GM19238 (cell line): ENCODE results near the gene LRP1.

Experiments used
- DNase-seq: peaks from one replicate; pipeline ENCODE4 v3.0.0; 2011; ENCODE audit warnings: low spot score; ENCODE audit not compliant: insufficient read length

Gene LRP1

DNA sequence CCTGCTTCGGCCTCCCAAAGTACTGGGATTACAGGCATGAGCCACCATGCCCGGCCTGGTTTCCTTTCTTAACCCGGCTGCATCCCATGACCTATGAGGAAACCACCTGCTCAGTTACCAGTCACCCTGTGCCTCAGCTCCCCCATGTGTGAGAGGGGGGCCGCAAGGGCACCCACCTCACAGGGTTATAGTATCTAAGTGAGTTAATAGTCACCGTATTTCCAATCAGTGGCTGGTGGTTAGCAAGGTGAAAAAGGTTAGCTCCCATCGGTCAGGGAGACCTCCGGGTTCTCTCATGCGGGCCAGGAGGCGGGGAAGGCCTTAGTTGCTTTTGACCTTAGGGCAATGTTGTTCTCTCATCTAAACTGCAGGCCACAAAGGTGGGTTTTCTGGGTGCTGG, 6.7 kb downstream of the LRP1 start:
- DNase-seq, result no peak

DNA sequence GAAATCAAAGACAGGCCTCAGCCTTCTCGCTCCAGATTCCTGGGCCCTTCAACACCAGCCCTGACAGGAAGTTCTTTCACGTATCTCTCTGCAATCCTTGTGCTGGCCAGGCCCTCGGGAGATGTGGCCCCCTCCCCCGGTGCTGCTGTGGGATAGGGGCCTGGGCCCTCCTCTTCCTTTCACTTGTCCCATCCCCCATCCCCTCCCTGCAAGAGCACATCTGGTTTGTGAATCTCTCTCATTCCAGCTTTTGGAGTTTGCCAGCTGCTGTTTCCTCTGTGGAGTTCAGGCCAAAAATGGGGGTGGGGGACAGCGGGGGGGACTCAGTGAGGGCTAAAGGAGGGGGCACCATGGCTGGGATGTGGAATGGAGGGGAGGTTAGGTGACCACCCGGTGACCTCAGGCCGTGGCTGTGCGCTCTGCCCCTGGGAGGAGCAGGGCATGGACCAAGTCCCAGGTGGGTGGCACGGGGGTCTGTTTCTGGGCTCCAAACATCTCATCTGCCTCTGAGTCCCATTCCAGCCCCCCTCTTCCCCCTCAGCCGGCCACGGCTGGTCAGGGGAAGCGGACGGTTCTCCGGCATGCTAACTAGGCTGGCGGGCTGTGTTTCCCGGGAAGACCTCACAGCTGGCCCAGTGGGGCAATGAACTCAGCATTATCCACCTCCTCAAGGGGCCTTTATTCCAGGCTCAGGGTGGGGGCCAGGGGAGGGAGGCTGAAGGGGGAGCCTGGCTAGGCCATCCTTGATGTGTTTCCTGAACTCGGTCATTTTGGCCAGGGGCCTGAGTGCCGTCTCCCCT, 7.4 kb downstream of the LRP1 start:
- no peak for DNase-seq

DNA sequence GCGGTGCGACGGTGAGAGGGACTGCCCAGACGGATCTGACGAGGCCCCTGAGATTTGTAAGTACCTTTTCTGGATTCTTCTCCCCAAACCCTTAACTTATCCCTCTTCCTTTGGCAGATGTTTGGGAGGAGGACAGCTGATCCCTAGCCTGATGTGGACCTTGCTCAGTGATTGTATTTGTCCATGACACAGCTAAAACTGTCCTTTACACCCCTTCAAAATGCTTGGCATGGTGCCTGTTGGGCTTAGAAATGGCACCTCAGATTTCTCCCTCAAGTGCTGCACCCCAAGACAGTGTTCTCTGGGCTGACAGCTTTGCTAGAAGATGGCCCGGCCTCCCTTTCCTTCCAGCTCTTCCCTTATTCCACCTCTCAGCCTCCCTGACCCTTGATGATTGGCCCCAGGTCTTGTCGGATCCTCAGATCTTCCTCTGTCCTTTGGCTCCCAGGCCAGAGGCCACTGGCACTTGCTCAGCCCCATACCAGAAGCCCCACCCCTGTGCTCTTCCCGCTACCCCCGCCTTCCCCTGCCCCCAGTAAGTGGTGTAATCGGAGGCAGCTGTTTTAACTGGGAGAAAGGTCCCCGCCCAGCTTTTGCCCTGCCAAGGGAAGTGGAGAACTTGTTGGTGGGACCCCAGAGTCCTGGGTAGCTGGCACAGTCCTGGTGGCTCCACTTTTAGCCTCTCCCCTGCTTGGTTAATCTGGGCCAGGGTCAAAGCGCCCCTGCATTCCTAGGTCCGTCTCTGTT, 10.4 kb downstream of the LRP1 start:
- DNase-seq, result no peak

DNA sequence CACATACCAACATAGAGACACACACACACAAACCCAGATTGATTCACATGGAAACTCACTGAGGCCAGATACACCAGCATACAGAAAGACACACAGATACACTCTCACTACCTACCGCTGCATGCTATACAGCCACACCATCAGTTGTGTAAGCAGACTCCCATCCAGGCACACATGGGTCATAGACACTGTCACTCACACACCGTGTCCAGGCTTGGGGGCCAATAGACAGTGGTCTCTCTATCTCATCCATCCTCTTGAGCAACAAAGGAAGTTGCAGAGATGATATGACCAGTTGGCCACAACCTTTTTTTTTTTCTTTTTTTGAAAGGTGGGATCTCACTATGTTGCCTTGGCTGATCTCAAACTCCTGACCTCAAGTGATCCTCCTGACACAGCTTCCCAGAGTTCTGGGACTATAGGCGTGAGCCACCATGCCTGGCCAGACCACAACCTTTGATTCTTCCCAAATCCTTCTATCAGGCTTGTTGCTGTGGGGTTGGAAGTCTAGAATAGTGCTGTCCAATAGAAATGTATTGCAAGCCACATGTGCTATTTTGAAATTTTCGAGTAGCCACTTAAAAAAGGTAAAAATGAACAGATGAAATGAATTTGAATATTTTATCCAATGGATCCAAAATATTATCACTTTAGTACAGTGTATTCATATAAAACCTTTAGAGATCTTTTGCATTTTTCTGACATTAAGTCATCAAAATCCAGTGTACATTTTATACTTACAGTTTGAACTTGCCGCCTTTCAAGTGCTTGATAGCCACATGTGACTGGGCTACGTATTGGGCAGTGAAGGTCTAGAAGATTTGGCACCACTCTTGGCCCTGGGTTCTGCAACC, 11.7 kb downstream of the LRP1 start:
- no peak for DNase-seq

DNA sequence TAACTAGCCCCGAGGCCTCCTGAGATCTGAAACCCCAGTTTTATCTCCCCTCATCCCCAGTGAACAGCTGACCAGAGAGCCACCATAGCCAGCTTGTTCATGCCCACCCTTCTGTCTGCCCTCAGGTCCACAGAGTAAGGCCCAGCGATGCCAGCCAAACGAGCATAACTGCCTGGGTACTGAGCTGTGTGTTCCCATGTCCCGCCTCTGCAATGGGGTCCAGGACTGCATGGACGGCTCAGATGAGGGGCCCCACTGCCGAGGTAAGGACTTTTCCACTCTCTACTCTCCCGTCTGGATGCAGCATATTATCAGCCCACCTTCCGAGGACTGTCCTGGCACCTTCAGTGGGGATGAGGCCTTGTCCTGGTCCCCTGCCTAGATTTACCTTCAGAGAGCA, 13.0 kb downstream of the LRP1 start:
- no peak for DNase-seq

DNA sequence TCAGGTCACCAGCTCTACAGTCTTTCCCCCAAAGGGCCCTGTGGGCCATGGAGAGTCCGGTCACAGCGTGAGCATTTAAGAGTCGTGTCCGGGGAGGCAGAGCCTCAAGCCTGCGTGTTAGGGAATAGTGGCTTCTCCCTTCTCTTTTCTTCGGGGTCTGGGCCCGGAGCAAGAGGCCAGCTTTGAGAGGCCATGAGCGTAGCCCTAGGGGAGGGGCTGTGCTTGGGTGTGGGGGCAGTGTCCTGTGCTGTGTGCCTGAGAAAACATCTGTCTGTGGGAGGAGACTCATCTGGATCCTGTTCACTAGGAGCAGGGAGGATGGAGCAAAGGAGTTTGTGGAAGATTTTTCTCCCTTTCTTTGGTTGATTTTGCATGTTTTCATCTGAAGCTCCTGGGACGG, 13.8 kb downstream of the LRP1 start:
- no peak for DNase-seq

DNA sequence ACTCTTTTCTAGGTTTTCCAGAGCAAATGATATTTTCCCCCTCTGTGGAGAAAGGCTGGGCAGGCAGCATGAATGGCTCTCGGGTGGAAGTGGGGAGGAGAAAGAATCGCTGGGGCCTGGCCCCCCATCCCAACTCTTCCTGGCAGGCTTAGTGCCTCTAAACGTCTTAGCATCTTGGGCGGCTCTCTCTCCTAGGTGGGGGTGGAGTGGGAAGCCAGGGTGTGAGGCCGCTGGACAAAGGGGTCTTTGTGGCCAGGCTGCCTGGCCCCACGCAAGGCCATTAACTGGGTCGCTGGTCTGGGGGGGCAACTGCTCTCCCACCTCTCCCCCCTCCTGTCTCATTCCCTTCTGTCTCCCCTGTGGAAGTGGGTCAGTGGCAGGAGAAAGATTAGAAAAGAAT, 14.4 kb downstream of the LRP1 start:
- DNase-seq, result no peak

DNA sequence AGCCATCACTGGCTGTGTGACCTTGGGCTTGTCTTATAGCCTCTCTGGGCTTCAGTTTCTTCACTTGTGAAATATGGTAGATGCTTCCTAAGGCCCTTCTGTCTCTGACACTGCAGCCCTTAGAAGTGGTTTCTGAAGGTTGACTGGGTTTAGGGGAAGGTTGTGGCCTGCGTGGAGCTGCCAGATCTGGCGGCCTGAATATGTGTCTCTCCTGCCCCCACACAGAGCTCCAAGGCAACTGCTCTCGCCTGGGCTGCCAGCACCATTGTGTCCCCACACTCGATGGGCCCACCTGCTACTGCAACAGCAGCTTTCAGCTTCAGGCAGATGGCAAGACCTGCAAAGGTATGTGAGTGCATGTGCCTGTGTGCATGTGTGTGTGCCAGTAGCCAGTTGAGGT, 15.2 kb downstream of the LRP1 start:
- DNase-seq, result no peak

DNA sequence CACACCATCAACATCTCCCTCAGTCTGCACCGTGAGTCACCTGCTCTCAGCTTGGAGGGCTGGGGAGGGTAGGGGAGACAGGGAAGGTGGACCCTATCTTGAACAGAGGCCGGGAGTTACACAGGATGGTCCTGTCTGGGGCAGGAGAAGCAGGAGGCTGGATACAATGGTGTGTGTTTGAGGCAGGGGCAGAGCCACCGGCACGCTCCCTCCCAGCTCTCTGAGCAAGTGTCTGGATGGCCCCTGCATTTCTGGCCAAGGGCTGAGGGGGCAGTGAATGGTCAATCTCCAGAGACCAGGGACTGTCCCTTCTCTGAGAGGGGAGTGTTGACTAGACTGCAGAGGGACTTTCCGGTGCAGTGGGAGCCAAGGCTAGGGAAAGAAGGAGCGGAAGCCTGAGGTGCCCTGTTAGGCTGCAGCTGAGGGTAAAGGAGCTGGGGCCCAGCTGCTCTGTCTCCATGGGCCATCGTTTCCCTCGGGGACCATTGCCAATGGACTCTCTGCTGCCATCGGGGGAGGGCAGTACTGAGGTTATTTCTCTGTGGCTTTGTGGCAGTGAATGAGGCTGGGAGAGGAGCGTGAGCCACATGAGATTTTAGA, 17.3 kb downstream of the LRP1 start:
- no peak for DNase-seq

DNA sequence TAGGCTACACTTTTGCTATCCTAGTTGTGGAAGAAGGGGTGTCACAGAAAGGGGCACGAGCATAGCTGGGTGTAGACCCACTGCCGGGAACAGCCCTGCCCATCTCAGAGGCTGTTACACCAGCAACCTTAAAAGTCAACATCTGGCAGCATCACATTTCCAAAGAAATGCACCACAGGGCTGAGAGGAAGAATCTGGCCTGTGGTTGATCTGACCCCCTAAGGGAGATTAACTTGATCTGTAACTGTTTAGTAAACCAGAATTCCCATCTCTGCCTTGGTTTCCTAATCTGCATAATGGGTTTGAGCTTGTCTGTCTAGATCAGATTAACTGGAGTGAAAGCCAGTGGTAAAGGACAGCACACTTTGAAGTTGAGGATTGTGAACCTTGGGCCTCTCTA, 17.8 kb downstream of the LRP1 start:
- no peak for DNase-seq

DNA sequence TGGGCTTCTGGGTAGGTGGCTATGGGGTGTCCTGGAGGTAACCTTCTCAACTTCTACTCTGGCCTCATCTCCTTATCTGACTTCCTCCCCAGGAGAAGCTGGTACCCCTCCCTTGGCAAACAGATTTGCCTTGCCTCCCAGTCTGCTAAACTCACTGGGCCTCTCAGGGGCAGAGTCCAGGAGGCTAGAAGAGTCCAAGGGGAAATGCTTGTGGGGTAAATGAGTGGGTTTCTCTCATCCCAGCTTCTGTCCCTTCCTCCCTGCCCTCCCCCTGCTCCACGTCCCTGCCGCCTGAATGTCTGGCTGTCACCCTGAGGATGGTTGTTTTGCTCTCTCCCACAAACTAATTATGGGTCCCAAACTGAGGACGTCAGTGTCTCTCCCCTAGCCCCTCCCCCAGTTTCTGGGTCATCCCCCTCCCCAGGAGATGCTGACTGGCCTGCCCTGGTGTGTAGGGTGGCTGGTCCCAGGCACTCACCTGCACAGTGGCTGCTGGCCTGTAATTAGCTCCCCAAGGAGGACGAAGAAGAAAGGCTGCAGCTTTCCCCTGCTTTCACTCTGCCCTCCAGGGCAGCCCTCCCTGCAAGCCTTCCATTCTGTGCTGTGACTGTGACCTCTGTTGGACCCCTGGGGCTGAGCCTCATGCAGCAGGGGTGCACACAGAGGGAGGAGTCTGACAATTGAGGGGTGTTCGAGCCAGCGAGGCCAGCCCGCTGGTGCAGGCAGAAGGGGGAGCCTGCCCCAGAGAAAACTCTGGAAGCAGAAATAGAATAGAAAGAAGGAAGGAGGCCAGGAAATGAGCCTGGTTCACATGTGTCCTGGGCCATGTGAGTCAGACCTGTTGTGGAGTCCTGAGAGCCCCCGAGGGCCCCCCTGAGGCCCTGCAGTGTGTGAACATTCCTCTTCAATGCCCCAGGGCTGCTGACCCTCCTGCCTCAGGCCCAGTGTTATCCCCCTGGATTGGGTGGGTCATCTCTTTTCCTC, 19.0 kb downstream of the LRP1 start, which contains the start of gene LRP1-AS:
Gene LRP1-AS (minus strand): TSS at position 659 of the 984 bp plus-strand sequence.
- DNase-seq, result no peak

DNA sequence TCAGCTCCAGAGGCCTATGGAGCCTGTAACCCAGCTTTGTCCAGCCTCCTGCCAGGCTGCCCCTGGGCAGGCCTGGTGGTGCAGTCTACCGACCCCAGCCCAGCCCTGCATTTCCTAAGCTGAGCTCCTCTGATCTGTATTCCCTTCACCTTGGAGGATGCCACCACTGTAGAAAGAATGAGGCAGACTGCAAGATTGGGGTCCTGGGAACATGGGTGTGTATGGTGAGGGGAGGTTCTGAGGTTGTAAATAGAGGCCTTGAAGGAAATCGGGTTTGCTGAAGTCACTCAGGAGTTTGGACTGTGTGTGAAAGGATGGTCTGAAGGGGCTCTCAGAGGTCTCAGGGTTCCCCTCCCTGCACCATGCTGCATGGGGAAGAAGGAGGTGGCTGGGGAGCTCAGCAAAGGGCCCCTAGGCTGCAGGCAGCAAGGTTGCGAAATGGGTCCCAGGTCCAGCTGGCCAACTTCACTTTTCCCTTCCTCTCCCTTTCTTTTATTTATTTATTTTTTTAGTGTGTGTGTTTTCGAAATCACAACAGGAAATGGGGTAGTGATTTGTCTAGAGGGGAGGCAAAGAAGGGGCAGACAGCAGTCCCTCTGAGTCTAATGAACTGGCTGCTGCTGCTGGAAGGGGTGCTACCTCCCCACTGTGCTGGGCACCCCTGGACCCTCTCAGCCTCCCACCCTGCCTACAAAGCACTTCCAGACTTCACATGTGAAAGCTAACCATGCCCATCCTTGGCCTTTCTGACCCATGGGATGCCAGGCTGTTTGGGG, 20.4 kb downstream of the LRP1 start:
- DNase-seq, result no peak

DNA sequence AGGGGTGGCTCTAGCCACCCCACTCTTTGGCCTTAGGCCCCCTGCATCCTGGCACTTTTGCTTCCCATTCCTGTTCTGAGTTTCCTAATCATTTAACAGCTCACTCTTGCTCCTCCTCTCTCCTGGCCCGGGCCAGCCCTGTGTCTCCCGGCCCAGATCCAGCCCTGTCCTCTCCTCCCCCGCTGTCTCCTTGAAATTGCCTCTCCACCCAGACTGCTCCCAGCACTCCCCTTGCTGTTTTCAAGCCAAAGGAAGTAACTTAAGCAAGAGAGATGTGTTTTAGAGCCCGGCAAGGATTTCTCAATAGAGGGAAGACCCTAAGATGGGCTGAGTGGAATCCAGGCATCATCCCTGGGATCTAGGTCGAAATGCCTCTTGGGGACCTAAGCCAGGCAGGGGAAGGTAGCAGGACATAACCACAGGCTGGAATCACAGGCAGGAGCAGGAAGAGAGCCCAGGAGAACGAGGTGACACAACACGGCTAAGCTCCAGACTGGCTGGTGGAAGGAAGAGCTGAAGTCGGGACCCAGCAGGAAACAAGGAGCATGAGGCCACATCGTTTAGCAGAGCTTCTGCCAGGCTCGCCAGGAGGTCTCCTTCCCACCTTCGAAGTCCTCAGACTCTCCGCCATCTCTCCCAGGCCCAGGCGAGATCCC, 21.1 kb downstream of the LRP1 start:
- no peak for DNase-seq

DNA sequence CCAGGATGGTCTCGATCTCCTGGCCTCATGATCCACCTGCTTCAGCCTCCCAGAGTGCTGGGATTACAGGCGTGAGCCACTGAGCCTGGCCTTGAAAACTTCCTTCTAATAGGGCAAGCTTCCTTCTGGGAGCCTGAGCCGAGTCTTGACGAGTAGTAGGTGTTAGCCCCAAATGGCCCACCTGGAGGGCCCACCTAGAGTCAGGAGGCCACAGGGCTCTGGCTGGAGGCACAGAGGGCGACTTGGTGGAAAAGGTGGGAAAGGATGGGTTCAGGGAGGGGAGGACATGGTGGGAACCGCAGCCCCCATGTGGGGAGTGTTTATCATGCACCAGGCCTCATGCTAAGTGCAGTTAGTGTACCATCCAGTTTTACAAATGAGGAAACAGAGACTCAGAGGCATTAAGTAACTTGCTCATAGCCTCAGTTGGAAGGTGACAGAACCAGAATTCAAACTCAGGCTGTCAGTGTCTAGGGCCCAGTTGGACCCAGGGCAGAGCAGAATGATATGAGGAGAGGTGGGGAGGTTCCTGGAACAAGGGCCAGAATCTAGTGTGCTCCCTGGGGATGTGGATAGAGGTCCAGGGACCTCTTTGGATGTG, 22.2 kb downstream of the LRP1 start:
- DNase-seq, result no peak

DNA sequence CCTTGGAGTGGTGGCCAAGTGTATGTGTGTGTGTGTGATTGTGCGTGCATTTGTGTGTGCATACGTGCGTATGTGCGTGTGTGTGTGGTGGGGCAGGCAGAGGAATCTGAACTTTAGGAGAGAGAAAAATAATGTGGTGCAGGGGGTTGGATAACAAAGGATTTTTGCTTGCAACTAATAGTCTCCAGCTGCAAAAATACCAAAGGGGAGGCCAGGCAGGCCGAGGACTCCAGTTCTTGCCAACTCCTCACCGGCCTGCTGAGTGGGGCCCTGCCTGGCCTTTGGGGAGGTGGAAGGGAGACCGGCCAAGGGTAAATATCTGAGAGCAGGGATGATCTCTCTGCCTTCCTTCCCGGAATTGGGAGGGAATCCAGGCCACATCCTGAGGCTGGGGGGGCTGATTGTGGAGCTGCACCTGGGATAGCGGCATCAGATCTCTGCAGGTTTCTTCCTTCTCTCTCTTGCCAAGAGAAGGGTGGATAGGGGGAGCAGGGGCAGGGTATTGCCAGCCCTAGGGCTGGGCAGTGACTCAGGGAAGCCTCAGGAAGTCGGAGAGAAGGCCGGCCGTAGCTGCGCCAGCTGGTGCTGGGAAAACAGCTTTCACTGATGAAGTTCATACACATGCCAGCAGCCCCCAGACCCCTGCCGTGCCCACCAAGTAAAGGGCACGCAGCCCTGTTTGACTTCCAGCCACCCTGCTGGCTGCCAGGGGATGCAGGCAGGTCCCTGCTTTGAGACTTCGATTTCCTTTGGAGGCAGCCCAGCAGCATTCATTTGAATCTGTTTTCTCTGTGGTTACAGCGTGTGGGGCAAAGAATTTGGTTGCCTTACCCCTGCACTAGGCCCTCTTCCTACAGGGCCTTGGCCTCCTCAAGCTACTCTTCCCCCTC, 23.7 kb downstream of the LRP1 start:
- no peak for DNase-seq

DNA sequence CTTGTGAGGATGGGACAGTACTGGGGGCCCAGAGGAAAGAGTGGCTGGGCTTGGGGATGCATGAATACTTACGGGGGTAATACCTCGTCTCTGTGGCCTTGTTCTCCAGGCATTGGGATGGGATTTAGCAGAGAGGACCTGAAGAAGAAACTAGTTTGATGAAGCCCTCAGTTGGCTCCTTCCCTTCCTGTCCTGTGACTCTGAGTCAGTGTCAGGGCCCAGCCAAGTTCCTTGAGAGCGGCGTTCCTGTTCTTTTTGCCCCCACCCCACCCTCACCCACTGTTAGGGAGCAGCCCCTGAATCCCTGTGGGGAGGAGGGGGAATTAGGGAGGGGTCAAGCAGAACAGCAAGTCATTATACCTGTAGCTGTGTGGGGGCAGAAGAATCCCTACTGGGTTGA, 24.4 kb downstream of the LRP1 start:
- DNase-seq, result no peak

DNA sequence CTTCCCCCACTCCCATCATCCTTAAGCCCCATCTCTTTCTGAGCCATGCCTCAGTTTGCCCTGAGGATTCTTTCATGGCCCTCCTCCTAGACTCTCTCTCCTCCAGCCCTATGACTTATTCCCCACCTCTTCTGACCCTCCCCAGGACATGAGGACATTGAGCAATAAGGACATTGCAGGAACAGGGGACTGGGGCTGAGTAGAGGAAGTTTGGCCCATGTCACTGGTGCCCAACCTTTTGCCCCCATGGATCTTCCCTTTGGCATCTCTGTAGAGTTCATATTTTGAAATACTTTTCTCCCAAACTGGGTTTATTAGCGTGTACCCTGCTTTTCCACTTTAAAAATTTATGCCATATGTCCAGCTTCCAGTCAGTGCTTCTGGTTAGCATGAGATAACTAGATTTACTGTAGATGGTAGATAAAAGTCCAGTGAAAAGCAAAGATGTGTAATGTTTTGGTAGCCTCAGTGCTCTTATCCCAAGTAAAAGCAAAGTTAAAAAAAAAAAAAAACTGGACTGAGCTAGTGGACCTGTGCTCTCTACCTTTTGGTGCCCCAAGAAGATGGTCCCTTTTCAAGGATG, 25.2 kb downstream of the LRP1 start:
- DNase-seq, result no peak
